GM18508 (cell line): Measurements from ENCODE around the gene SCGB1A1.
"Not testable (repeated sequence)": the region's sequence is repeated elsewhere in the genome, so short reads cannot be mapped to it uniquely, and the experiment has no call there.

Experiments used
- ATAC-seq: cut with Tn5 transposase; IDR thresholded peaks from one replicate; pipeline ENCODE4 v1.9.1; 2021; ENCODE audit warnings: moderate number of reproducible peaks; ENCODE audit not compliant: insufficient read depth, unreplicated experiment

SCGB1A1 gene

GRCh38 chr11:62444236-62444833 lies 25.5 kb downstream of the SCGB1A1 start:
- no peak for ATAC-seq

- ATAC-seq: no peak
Measured at GRCh38 chr11:62444835-62445234, 26.0 kb downstream of the SCGB1A1 start.

DNA sequence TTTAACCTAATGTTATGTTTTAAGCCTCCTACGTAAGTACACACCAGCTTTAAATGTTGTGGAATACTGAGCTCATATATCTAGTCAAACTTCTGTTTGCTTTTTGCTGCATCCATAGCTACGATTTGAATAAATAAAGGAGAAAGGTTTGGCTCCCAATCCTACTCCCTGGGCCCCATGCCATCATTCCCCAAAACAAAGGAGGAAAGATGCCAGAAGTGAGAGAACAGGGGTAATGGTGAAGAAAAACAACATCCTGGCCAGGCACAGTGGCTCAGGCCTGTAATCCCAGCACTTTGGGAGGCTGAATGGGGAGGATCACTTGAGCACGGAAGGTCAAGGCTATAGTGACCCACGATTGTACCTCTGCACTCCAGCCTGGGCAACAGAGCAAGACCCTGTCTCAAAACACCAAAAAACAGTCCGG lies 26.5 kb downstream of the SCGB1A1 start:
- ATAC-seq: no peak

GRCh38 chr11:62446091-62446490 lies 27.3 kb downstream of the SCGB1A1 start:
- ATAC-seq: no peak

- no peak for ATAC-seq
Measured at GRCh38 chr11:62449451-62449851, 30.6 kb downstream of the SCGB1A1 start.

DNA sequence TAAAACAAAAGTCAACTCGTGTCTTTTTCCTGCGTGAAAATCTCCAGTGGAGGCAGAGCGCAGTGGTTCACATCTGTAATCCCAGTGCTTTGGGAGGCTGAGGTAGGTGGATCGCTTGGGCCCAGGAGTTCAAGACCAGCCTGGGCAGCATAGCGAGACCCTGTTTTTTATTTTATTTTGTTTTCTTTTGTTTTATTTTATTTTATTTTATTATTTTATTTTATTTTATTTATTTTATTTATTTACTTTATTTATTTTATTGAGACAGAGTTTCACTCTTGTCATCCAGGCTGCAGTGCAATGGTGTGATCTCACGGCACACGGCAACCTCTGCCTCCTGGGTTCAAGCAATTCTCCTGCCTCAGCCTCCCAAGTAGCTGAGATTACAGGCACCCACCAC lies 31.1 kb downstream of the SCGB1A1 start:
- ATAC-seq: not testable (repeated sequence)

GRCh38 chr11:62450543-62451240 lies 31.9 kb downstream of the SCGB1A1 start:
- ATAC-seq: no peak

GRCh38 chr11:62451241-62451621 lies 32.4 kb downstream of the SCGB1A1 start:
- no peak for ATAC-seq

- no peak for ATAC-seq
Measured at GRCh38 chr11:62452261-62452660, 33.4 kb downstream of the SCGB1A1 start.

DNA sequence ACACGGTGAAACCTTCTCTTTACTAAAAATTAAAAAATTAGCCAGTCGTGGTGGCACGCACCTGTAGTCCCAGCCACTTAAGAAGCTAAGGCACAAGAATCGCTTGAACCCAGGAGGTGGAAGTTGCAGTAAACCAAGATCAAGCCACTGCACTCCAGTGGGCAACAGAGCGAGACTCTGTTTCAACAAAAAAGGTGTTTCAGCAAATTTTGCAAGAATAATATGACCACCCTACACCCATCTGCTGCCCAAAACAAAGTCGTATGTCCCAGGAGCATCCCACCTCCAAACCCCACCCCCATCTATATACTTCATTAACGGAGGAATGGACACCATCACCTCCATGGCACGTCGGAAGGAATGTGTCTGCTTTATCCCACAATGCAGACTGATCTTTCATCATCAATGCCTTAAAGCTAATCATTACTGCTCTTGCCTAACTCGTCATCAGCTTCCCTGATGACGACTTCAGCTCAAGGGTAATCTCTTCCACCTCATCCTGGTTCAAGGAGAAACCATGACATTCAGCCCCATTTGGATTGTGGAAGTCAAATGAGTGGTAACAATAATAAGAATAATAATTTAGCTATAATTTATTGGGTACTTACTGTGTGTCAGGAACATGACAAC lies 34.1 kb downstream of the SCGB1A1 start:
- no peak for ATAC-seq

DNA sequence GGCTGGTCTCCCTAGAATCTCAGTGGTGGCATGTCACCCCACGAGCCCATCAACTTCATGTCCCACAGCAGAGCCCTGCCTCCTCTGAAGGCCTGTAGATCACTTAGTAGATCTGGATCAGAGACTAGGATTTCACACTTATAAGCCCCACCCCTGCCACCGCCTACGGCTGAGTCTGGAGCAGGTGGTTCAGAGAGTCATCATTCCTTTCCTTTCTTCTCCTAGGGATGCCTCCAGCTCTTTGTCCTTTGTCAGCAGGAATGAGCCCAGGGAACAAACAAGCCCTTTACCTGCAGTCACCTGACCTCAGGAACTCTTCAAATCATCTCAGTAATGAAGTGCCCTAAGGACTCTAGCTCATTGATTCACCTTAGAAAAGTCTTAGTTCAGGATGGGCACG lies 37.8 kb downstream of the SCGB1A1 start:
- no peak for ATAC-seq

DNA sequence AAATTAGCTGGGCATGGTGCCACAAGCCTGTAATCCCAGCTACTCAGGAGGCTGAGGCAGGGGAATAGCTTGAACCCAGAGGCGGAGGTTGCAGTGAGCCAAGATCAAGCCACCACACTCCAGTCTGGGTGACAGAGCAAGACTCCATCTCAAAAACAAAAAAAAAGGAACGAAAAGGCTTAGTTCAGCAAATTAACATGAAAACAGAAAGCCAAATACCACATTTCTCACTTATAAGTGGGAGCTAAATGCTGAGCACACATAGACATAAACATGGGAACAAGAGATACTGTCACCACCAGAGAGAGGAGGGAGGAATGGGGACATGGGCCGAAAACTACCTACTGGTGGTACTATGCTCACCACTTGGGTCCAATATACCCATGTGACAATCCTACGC lies 38.6 kb downstream of the SCGB1A1 start:
- ATAC-seq: no peak

DNA sequence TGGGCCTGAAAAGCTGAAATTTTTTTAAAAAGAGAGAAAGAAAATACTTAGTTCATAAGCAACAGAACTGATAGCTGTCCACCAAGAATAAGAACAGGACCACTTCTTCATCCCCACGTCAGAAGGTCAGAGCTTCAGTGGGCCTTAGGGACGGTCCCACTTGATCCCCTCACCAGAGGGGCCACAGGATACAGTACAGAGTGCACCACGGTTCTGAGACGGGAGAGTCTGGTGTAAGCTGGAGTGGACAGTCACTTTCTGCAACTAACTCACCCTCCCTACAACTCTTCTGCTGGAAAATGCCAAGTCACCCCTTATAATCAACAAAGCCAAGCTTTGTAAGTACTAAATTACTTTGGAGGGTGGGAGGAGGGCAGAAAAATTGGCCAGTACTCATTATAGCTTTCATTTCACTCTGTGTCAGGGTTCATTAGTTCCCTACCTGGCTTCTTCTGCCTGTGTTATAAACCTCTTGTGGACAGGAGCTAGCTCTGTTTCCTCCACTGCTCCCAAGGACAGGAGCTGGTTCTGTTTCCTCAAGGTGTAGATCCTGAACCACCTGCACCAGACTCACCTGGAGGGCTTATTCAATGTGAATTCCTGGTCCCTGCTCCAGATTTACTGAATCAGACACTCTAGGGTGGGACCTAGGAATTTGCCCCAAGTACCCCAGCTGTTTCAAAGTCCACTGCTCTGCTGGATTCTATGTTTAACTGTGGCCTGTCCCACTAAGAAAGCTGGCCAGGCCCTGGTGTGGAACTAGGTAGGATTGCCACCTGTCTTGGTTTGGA lies 39.6 kb downstream of the SCGB1A1 start:
- ATAC-seq: no peak

GRCh38 chr11:62459080-62459479 lies 40.2 kb downstream of the SCGB1A1 start:
- ATAC-seq: no peak

GRCh38 chr11:62461740-62462507 lies 43.1 kb downstream of the SCGB1A1 start:
- no peak for ATAC-seq

- no peak for ATAC-seq
Measured at GRCh38 chr11:62462508-62462892, 43.7 kb downstream of the SCGB1A1 start.

GRCh38 chr11:62463121-62463542 lies 44.3 kb downstream of the SCGB1A1 start:
- no peak for ATAC-seq

DNA sequence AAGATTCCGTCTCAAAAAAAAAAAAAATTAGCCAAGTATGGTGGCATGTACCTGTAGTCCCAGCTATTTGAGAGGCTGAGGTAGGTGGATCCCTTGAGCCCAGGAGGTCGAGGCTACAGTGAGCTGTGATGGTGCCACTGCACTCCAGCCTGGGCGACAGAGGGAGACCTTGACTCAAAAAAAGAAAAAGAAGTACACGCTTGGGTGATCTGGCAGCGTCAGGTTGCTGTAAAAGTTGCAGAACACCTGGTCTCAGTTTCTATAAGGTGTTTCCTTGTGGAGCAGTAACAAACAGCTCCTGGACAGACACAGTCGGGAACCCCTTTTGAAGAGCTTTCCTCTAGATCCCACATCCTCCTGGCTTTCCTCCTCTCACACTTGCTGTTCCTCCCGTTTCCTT lies 45.8 kb downstream of the SCGB1A1 start:
- no peak for ATAC-seq

DNA sequence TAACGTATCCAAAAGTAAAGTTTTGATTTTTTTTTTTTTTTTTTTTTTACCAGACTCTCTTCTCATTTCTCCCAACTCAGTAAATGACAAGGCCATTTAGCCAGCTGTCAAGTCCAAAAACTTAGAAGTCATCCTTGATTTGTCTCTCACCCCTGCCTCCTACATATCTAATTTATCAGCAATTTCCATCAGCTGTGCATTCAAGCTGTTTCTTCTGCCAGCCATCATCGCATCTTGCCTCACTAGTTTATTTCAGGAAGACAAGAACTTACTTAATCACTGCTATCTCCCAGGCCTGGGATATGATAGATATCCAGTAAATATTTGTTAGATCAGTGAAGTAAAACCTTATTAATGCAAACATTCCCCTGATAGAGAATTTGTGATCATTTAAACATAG lies 47.6 kb downstream of the SCGB1A1 start:
- no peak for ATAC-seq

DNA sequence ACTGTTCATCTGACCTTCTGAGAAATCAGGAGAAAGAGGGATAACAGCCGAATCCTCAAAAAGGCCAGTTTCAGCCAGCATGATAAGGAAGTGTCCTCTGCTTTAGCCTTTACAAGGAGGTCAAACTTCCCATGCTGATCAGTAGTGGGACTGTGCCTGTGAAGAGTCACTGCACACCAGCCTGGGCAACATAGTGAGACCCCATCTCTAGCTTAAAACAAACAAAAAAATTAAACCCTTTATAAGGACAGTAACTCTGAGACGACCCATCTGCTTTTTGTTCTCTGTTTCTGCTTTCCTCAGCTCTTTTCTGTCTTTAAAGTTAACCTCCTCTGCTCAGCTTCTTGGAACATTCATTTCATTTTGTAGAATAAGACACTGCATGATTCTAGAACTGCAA lies 49.7 kb downstream of the SCGB1A1 start:
- ATAC-seq: no peak
